HG02870 (cell line): ENCODE measurements around the gene IFT80.
"Not testable (repeated sequence)": the region's sequence is repeated elsewhere in the genome, so short reads cannot be mapped to it uniquely, and the experiment has no call there.

Experiments used
- ATAC-seq: cut with Tn5 transposase; IDR thresholded peaks from one replicate; pipeline ENCODE4 v1.9.1; 2021; ENCODE audit warnings: mild to moderate bottlenecking, moderate library complexity; ENCODE audit not compliant: unreplicated experiment

The IFT80 gene

GRCh38 chr3:160280836-160281235 is 118.2 kb downstream of the IFT80 start:
- no peak for ATAC-seq

GRCh38 chr3:160279657-160280056 is 119.4 kb downstream of the IFT80 start:
- no peak for ATAC-seq

- ATAC-seq, result no peak
Measured at GRCh38 chr3:160278210-160278609, 120.8 kb downstream of the IFT80 start.

- ATAC-seq, result no peak
Measured at GRCh38 chr3:160265088-160265487, 133.9 kb downstream of the IFT80 start.

GRCh38 chr3:160260587-160261270 is 138.3 kb downstream of the IFT80 start:
- no peak for ATAC-seq

GRCh38 chr3:160259589-160259988 is 139.4 kb downstream of the IFT80 start:
- ATAC-seq, result no peak

GRCh38 chr3:160257606-160258005 is 141.4 kb downstream of the IFT80 start:
- ATAC-seq, result no peak

GRCh38 chr3:160253298-160253697 is 145.7 kb downstream of the IFT80 start:
- no peak for ATAC-seq

- no peak for ATAC-seq
Measured at GRCh38 chr3:160247766-160248165, 151.3 kb downstream of the IFT80 start.

GRCh38 chr3:160245261-160245800 is 153.7 kb downstream of the IFT80 start:
- ATAC-seq, result no peak

- not testable (repeated sequence) for ATAC-seq
Measured at GRCh38 chr3:160240719-160241118, 158.3 kb downstream of the IFT80 start.

GRCh38 chr3:160232014-160232413 is 167.0 kb downstream of the IFT80 start:
- ATAC-seq, result no peak

- ATAC-seq, result no peak
Measured at GRCh38 chr3:160227419-160227818, 171.6 kb downstream of the IFT80 start.

- peak; percentile 16 for ATAC-seq
Measured at GRCh38 chr3:160226026-160226907, 172.8 kb downstream of the IFT80 start.

- ATAC-seq, result peak; percentile 77
Measured at GRCh38 chr3:160225176-160226025, 173.6 kb downstream of the IFT80 start, which contains the start of gene C3orf80. Gene C3orf80 (plus strand): TSS chr3:160225422. CDS start chr3:160225636, 214 bp downstream.

GRCh38 chr3:160224811-160225175 is 174.2 kb downstream of the IFT80 start:
- ATAC-seq, result no peak

- ATAC-seq, result no peak
Measured at GRCh38 chr3:160224256-160224655, 174.8 kb downstream of the IFT80 start.

- ATAC-seq, result no peak
Measured at GRCh38 chr3:160221019-160221418, 178.0 kb downstream of the IFT80 start.

- ATAC-seq, result no peak
Measured at GRCh38 chr3:160220038-160220437, 179.0 kb downstream of the IFT80 start.

- no peak for ATAC-seq
Measured at GRCh38 chr3:160218136-160218535, 180.9 kb downstream of the IFT80 start.

GRCh38 chr3:160217675-160218074 is 181.3 kb downstream of the IFT80 start:
- ATAC-seq, result no peak
